Measurements from ENCODE around the gene KLF11.
"Not testable (repeated sequence)": the region's sequence is repeated elsewhere in the genome, so short reads cannot be mapped to it uniquely, and the experiment has no call there.

Gene KLF11

GRCh38 chr2:10009811-10010781 is 33.3 kb upstream of the KLF11 start:
- DNase-seq, result no peak

- DNase-seq, result not testable (repeated sequence)
Measured at GRCh38 chr2:10010861-10011605, 32.3 kb upstream of the KLF11 start.

- not testable (repeated sequence) for DNase-seq
Measured at GRCh38 chr2:10011606-10012325, 31.6 kb upstream of the KLF11 start.

- DNase-seq, result not testable (repeated sequence)
Measured at GRCh38 chr2:10012366-10012962, 30.9 kb upstream of the KLF11 start.

- DNase-seq, result no peak
Measured at GRCh38 chr2:10012963-10013461, 30.3 kb upstream of the KLF11 start.

- not testable (repeated sequence) for DNase-seq
Measured at GRCh38 chr2:10013651-10014417, 29.5 kb upstream of the KLF11 start.

- no peak for DNase-seq
Measured at GRCh38 chr2:10014418-10015190, 28.7 kb upstream of the KLF11 start.

GRCh38 chr2:10015376-10015989 is 27.9 kb upstream of the KLF11 start:
- not testable (repeated sequence) for DNase-seq

GRCh38 chr2:10016001-10016801 is 27.1 kb upstream of the KLF11 start:
- no peak for DNase-seq

- no peak for DNase-seq
Measured at GRCh38 chr2:10016802-10017258, 26.5 kb upstream of the KLF11 start.

- no peak for DNase-seq
Measured at GRCh38 chr2:10017313-10017941, 25.9 kb upstream of the KLF11 start.

GRCh38 chr2:10019174-10019573 is 24.2 kb upstream of the KLF11 start:
- no peak for DNase-seq

- no peak for DNase-seq
Measured at GRCh38 chr2:10019602-10020400, 23.5 kb upstream of the KLF11 start.

GRCh38 chr2:10022041-10022421 is 21.3 kb upstream of the KLF11 start:
- DNase-seq, result no peak

GRCh38 chr2:10022445-10022844 is 20.9 kb upstream of the KLF11 start:
- no peak for DNase-seq

- no peak for DNase-seq
Measured at GRCh38 chr2:10022966-10023662, 20.2 kb upstream of the KLF11 start.

- DNase-seq, result no peak
Measured at GRCh38 chr2:10026940-10027569, 16.3 kb upstream of the KLF11 start.

Measured in central memory CD4-positive, alpha-beta T cell (primary cell).